Mucosa of stomach (tissue), 1 donor: ENCODE measurements around the gene UNC13B.
"Not testable (repeated sequence)": the region's sequence is repeated elsewhere in the genome, so short reads cannot be mapped to it uniquely, and the experiment has no call there.

Experiments
- H3K27me3 ChIP-seq: one replicate; pipeline ENCODE4 v1.7.0; 2013; ENCODE audit warnings: mild to moderate bottlenecking, low read length; ENCODE audit not compliant: control insufficient read depth, insufficient read depth
- H3K36me3 ChIP-seq: one replicate; pipeline ENCODE4 v1.7.0; 2013; ENCODE audit warnings: low read length; ENCODE audit not compliant: control insufficient read depth, insufficient read depth
- H3K4me1 ChIP-seq: one replicate; pipeline ENCODE4 v1.7.0; 2013; ENCODE audit warnings: mild to moderate bottlenecking, low read length; ENCODE audit not compliant: control insufficient read depth, insufficient read depth
- H3K4me3 ChIP-seq: one replicate; pipeline ENCODE4 v1.7.0; 2013; ENCODE audit warnings: low read length
- H3K9ac ChIP-seq: one replicate; pipeline ENCODE4 v1.7.0; 2013; ENCODE audit warnings: mild to moderate bottlenecking, low read length, moderate library complexity
- H3K9me3 ChIP-seq: one replicate; pipeline ENCODE4 v1.7.0; 2013; ENCODE audit warnings: mild to moderate bottlenecking, low read length, moderate library complexity; ENCODE audit not compliant: control insufficient read depth
- donor health status: Pancreatic carcinoma.

Gene UNC13B

GRCh38 chr9:35172878-35173277, 11.1 kb downstream of the UNC13B start:
- no peak overlapping the region for H3K9ac ChIP-seq
- no peaks in the 10 kb centered on the region for H3K36me3 ChIP-seq
- H3K27me3 ChIP-seq = no peaks in the 10 kb centered on the region
- H3K4me1 ChIP-seq = peaks cover 14% of the 10 kb centered on the region
- H3K4me3 ChIP-seq = no peak overlapping the region
- no peaks in the 10 kb centered on the region for H3K9me3 ChIP-seq

GRCh38 chr9:35177520-35177919, 15.7 kb downstream of the UNC13B start:
- no peaks in the 10 kb centered on the region for H3K36me3 ChIP-seq
- H3K4me3 ChIP-seq = no peak overlapping the region
- H3K9me3 ChIP-seq = no peaks in the 10 kb centered on the region
- peaks cover 16% of the 10 kb centered on the region for H3K4me1 ChIP-seq
- H3K27me3 ChIP-seq = no peaks in the 10 kb centered on the region
- H3K9ac ChIP-seq = no peak overlapping the region

- Histone ChIP-seq H3K27me3 (no peaks in the 10 kb centered on the region), H3K4me3 (no peak overlapping the region), H3K36me3 (no peaks in the 10 kb centered on the region), H3K9ac (no peak overlapping the region), H3K9me3 (no peaks in the 10 kb centered on the region), H3K4me1 (peaks cover 11% of the 10 kb centered on the region)
Observed at GRCh38 chr9:35179347-35180280, 17.8 kb downstream of the UNC13B start.

DNA sequence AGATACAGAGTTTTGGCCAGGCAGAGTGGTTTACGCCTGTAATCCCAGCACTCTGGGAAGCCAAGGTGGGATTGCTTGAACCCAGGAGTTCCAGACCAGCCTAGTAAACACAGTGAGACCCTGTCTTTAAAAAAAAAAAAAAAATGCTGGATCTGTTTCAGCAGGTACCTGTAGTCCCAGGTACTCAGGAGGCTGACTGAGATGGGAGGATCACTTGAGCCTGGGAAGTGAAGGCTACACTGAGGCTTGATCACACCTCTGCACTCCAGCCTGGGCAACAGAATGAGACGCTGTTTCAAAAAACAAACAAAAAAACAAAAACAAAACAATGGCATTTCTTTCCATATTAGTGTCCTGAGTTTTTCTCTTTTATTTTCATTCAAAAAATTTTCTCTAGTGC, 19.0 kb downstream of the UNC13B start:
- no peak overlapping the region for H3K9ac ChIP-seq
- H3K4me1 ChIP-seq = peaks cover 11% of the 10 kb centered on the region
- H3K36me3 ChIP-seq = no peaks in the 10 kb centered on the region
- no peak overlapping the region for H3K4me3 ChIP-seq
- no peaks in the 10 kb centered on the region for H3K27me3 ChIP-seq
- no peaks in the 10 kb centered on the region for H3K9me3 ChIP-seq

GRCh38 chr9:35182401-35182800, 20.6 kb downstream of the UNC13B start:
- H3K27me3 ChIP-seq, H3K4me3 ChIP-seq, H3K9ac ChIP-seq, H3K9me3 ChIP-seq, H3K36me3 ChIP-seq: not testable (repeated sequence)
- H3K4me1 ChIP-seq = peaks cover 11% of the 10 kb centered on the region

- H3K9ac ChIP-seq = not testable (repeated sequence)
Observed at GRCh38 chr9:35182996-35183754, 21.4 kb downstream of the UNC13B start.

DNA sequence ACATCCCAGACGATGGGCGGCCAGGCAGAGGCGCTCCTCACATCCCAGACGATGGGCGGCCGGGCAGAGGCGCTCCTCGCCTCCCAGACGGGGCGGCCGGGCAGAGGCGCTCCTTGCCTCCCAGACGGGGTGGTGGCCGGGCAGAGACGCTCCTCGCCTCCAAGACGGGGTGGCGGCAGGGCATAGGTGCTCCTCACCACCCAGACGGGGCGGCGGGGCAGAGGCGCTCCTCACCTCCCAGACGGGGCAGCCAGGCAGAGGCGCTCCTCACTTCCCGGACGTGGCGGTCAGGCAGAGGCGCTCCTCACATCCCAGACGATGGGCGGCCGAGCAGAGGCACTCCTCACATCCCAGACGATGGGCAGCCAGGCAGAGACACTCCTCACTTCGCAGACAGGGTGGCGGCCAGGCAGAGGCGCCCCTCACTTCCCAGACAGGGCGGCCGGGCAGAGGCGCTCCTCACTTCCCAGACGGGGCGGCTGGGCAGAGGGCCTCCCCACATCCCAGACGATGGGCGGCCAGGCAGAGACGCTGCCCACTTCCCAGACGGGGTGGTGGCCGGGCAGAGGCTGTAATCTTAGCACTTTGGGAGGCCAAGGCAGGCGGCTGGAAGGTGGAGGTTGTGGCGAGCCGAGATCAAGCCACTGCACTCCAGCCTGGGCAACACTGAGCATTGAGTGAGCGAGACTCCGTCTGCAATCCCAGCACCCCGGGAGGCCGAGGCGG, 22.1 kb downstream of the UNC13B start:
- H3K9me3 ChIP-seq, H3K9ac ChIP-seq, H3K27me3 ChIP-seq, H3K4me3 ChIP-seq, H3K4me1 ChIP-seq, H3K36me3 ChIP-seq: not testable (repeated sequence)

More at GRCh38 chr9:35182996-35183754, 21.4 kb downstream of the UNC13B start:
- H3K4me3 ChIP-seq, H3K36me3 ChIP-seq, H3K27me3 ChIP-seq, H3K4me1 ChIP-seq, H3K9me3 ChIP-seq: not testable (repeated sequence)

GRCh38 chr9:35186524-35186923, 24.7 kb downstream of the UNC13B start:
- H3K9me3 ChIP-seq = peaks cover 2% of the 10 kb centered on the region
- H3K36me3 ChIP-seq = no peaks in the 10 kb centered on the region
- no peaks in the 10 kb centered on the region for H3K4me1 ChIP-seq
- no peak overlapping the region for H3K9ac ChIP-seq
- H3K4me3 ChIP-seq = no peak overlapping the region
- H3K27me3 ChIP-seq = no peaks in the 10 kb centered on the region

DNA sequence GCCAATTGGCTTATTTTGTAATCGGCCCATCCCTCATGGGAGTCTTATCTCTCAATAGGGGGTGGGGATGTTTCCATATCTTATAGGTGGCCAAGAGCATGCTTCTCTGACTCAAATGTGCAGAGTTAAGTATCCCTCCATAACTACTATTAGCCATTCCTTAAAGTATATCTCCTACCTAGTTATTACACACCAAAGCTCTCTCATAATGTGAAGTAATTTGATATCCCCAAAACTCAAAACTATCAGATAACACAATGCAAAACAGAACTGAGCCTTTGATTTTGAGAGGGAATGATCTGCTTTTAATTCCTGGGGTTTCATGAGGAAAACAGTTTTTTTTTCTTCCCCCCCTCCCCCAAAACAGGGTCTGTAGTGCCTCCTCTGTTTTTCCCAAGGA, 28.4 kb downstream of the UNC13B start:
- Histone ChIP-seq H3K27me3 (no peaks in the 10 kb centered on the region), H3K36me3 (no peaks in the 10 kb centered on the region), H3K4me1 (no peaks in the 10 kb centered on the region), H3K9me3 (peaks cover 8% of the 10 kb centered on the region), H3K4me3 (no peak overlapping the region), H3K9ac (no peak overlapping the region)

DNA sequence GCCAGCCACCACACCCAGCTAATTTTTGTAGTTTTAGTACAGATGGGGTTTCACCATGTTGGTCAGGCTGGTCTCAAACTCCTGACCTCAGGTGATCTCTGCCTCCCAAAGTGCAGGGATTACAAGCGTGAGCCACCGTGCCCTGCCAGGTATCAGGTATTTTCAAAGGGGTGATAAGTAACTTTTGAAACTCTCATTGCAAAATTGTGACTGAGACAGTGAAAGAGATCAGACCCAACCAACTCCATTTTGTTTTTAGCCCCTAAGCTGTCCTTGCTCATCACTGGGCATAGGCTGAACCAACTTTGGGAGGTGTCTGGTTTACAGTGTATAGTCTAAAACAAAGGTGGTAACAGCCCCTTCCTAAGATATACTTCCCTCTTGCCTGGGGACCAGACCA, 29.3 kb downstream of the UNC13B start:
- Histone ChIP-seq H3K9ac (no peak overlapping the region), H3K9me3 (peaks cover 8% of the 10 kb centered on the region), H3K27me3 (no peaks in the 10 kb centered on the region), H3K4me3 (no peak overlapping the region), H3K4me1 (no peaks in the 10 kb centered on the region), H3K36me3 (no peaks in the 10 kb centered on the region)

- Histone ChIP-seq H3K36me3 (no peaks in the 10 kb centered on the region), H3K27me3 (no peaks in the 10 kb centered on the region), H3K9ac (no peak overlapping the region), H3K4me3 (no peak overlapping the region), H3K9me3 (peaks cover 8% of the 10 kb centered on the region), H3K4me1 (no peaks in the 10 kb centered on the region)
Observed at GRCh38 chr9:35193762-35194161, 32.0 kb downstream of the UNC13B start.

- peaks cover 8% of the 10 kb centered on the region for H3K9me3 ChIP-seq
- no peaks in the 10 kb centered on the region for H3K36me3 ChIP-seq
- no peaks in the 10 kb centered on the region for H3K27me3 ChIP-seq
- no peak overlapping the region for H3K4me3 ChIP-seq
- H3K4me1 ChIP-seq = no peaks in the 10 kb centered on the region
- no peak overlapping the region for H3K9ac ChIP-seq
Observed at GRCh38 chr9:35195683-35196082, 33.9 kb downstream of the UNC13B start.
